HG02763 (cell line): Measurements from ENCODE around the gene ATIC.

ENCODE experiments used
- ATAC-seq: cut with Tn5 transposase; IDR thresholded peaks from one replicate; pipeline ENCODE4 v1.9.1; 2021; ENCODE audit warnings: mild to moderate bottlenecking, moderate library complexity; ENCODE audit not compliant: unreplicated experiment

ATIC gene

GRCh38 chr2:215396595-215397313 is 84.9 kb downstream of the ATIC start:
- no peak for ATAC-seq

DNA sequence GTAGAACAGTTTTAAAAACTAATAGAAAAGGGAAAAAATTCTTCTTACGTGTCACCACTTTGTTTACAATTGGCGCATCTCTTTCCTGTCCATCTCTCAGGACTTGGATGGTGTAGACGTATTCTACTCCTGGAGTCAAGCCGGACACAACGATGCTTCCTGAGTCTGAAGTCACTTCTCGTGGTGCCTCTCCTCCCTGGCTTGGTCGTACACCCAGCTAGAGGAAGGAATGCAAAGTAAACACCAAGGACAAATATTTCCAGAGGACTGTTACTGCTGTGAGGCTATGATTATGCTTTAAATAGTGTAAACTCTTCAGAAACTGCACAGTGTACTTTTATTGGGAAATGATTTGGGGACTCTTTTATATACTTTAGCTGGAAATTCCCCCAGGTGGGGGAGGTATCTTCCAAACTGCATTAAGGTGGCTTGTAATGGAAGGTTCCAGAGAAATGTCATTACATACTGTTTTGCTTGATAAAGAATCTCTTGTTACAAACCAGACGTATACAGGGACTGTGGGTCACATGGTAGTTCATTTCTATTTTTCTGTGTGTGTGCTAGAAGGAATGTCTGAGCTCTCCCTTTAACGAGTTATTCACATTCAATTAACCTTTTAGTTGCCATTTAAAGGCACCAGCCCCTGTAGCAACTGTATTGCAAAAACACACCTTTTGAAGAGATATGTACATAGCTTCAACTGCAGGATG is 85.9 kb downstream of the ATIC start:
- no peak for ATAC-seq

- no peak for ATAC-seq
Measured at GRCh38 chr2:215399067-215399716, 87.3 kb downstream of the ATIC start.
